ENCODE results near the gene PHOX2A. TPM values are rescaled to one million over a fixed set of nuclear protein-coding genes. Genes with fewer than 3 reads are reported as not detected.
A peak's percentile ranks its signal among the peaks of the same experiment; 100 is the strongest.
"Not testable (repeated sequence)": the region's sequence is repeated elsewhere in the genome, so short reads cannot be mapped to it uniquely, and the experiment has no call there.

The PHOX2A gene
- total and polyA plus RNA-seq, 3 experiments from 2014 or later: not detected

DNA sequence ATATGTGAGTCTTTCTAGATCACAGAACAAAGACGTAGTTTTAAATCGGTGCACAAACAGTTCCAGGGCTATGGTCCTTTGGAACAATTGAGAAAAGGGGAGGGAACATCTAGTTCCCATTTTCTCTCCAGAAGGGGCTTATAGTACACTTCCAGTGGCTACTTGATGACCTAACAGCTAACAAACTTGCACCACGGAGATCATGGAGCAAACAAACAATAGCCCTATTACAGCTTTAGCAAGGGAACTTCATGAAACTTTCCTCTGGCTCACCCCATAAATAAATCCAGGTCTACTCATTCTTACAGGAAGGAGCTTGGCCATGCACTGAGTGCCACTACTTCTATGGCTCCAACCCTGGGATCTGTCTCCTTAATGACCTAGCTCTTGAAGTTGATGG is 35.7 kb downstream of the PHOX2A start:
- POLR2A ChIA-PET: no interaction called here
- no peak overlapping the region for H3K4me3 Mint-ChIP-seq
- DNase-seq: no peak

DNA sequence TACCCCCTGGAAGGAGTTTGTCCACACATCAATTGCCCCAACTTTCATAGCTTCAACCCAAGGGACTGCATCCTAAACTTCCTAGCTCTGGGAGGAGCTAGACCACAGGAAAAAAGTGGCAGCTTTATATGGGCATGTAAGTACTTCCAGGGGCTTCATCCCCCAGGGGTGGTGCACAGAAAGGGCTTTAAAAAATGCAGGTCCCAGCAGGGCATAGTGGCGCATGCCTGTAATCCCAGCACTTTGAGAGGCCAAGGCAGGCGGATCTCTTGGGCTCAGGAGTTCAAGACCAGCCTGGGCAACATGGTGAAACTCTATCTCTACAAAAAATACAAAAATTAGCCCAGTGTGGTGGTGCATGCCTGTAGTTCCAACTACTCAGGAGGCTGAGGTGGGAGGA is 37.2 kb downstream of the PHOX2A start:
- peak overlapping the region in 1 of 7 donors; percentile 62 for H3K4me3 Mint-ChIP-seq
- CTCF ChIA-PET: interaction anchor here (1.2 kb wide), 1 partner anchor 10 kb away, joined by 3 read pairs; no protein-coding TSS in a partner anchor

More for the DNA sequence above, 35.7 kb downstream of the PHOX2A start:
- CTCF ChIA-PET: interaction anchor here (1.5 to 1.8 kb wide), 2 partner anchors 15 to 24 kb away, joined by 3 to 5 read pairs; no protein-coding TSS in a partner anchor
- H3K9me3 ChIP-seq (ENCODE audit: low read length): no peaks in the 10 kb centered on the region
- Mint-ChIP-seq H3K36me3 (peaks cover 1 to 21% (median 8%) of the 10 kb centered on the region in 3 donors), H3K27me3 (peaks cover 23 to 36% of the 10 kb centered on the region in 2 donors), H3K27ac (no peak overlapping the region), H3K4me1 (no peaks in the 10 kb centered on the region), H3K9me3 (peaks cover 18 to 28% (median 20%) of the 10 kb centered on the region in 5 donors)
- H3K4me1 ChIP-seq (ENCODE audit: insufficient read depth, low read length): no peaks in the 10 kb centered on the region
- H3K27ac ChIP-seq (ENCODE audit: low read depth, low read length): no peak overlapping the region
- H3K36me3 ChIP-seq (ENCODE audit: insufficient read depth, low read length): no peaks in the 10 kb centered on the region
- H3K4me3 ChIP-seq (ENCODE audit: low read length): no peak overlapping the region
- no peaks in the 10 kb centered on the region for H3K27me3 ChIP-seq (ENCODE audit: insufficient read depth, low read length, poor library complexity, severe bottlenecking)

DNA sequence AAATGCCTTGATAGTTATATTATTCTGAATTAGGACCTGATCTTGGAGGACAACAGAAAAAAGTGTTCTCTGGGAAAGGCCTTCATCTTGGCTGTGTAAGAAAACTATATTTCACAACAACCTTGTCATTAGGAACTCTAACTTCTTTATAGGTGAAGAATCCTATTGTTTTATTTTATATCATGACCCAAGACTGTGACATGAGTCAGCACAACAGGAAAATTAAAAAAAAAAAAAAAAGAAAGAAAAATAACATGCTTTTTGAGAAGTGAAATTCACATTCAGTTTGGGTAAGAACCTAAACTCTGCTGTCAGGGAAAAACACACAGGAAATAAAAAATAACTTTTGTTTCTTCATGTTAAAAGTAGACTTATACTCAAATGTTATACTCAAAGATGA is 39.1 kb downstream of the PHOX2A start:
- H3K27me3 ChIP-seq (ENCODE audit: insufficient read depth, low read length, poor library complexity, severe bottlenecking): no peaks in the 10 kb centered on the region
- no peak overlapping the region for H3K4me3 ChIP-seq (ENCODE audit: low read length)
- no peak for DNase-seq
- H3K9me3 ChIP-seq (ENCODE audit: low read length): no peaks in the 10 kb centered on the region
- Mint-ChIP-seq H3K27ac (no peak overlapping the region), H3K4me1 (no peaks in the 10 kb centered on the region), H3K27me3 (peaks cover 13 to 19% of the 10 kb centered on the region in 2 donors), H3K9me3 (peaks cover 12 to 18% (median 15%) of the 10 kb centered on the region in 5 donors), H3K4me3 (no peak overlapping the region), H3K36me3 (peaks cover 1 to 15% (median 6%) of the 10 kb centered on the region in 3 donors)
- no peaks in the 10 kb centered on the region for H3K4me1 ChIP-seq (ENCODE audit: insufficient read depth, low read length)
- no peak overlapping the region for H3K27ac ChIP-seq (ENCODE audit: low read depth, low read length)
- CTCF ChIA-PET: no interaction called here
- POLR2A ChIA-PET: no interaction called here
- no peaks in the 10 kb centered on the region for H3K36me3 ChIP-seq (ENCODE audit: insufficient read depth, low read length)

More for the DNA sequence above, 37.2 kb downstream of the PHOX2A start:
- H3K27ac Mint-ChIP-seq; H3K27ac ChIP-seq (ENCODE audit: low read depth, low read length); H3K4me3 ChIP-seq (ENCODE audit: low read length); POLR2A ChIA-PET; DNase-seq; H3K27me3 ChIP-seq (ENCODE audit: insufficient read depth, low read length, poor library complexity, severe bottlenecking); H3K9me3 ChIP-seq (ENCODE audit: low read length); H3K4me1 Mint-ChIP-seq; H3K4me1 ChIP-seq (ENCODE audit: insufficient read depth, low read length); H3K36me3 ChIP-seq (ENCODE audit: insufficient read depth, low read length): not testable (repeated sequence)
- Mint-ChIP-seq H3K9me3 (peaks cover 18 to 28% (median 20%) of the 10 kb centered on the region in 5 donors), H3K36me3 (peaks cover 1 to 21% (median 8%) of the 10 kb centered on the region in 3 donors), H3K27me3 (peaks cover 21 to 31% of the 10 kb centered on the region in 2 donors)

DNA sequence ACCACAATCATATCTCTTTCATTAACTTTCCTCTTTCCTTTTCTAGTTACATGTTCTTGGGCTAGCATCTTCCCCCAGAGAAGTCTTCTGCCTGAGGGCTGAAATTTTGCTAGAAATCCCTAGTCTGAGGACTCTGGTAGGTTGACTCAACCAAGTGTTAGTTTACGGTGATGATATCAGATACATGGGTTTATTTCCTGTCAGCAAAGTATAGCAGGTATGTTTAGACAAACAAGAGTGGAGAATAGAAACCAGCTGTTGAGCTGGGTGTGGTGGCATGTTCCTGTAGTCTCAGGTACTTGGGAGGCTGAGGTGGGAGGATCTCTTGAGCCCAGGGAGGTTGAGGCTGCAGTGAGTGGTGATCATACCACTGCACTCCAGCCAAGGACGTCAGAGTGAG is 40.8 kb downstream of the PHOX2A start:
- no peak overlapping the region for H3K27ac ChIP-seq (ENCODE audit: low read depth, low read length)
- peaks cover 0 to 3% (median 0%) of the 10 kb centered on the region in 5 donors for H3K9me3 Mint-ChIP-seq
- CTCF ChIA-PET: no interaction called here
- H3K36me3 ChIP-seq (ENCODE audit: insufficient read depth, low read length): no peaks in the 10 kb centered on the region
- no peaks in the 10 kb centered on the region for H3K36me3 Mint-ChIP-seq
- no peaks in the 10 kb centered on the region for H3K9me3 ChIP-seq (ENCODE audit: low read length)
- DNase-seq: no peak
- no peak overlapping the region for H3K4me3 ChIP-seq (ENCODE audit: low read length)
- POLR2A ChIA-PET: no interaction called here
- peaks cover 2 to 5% of the 10 kb centered on the region in 2 donors for H3K27me3 Mint-ChIP-seq
- H3K4me1 Mint-ChIP-seq: no peaks in the 10 kb centered on the region
- no peak overlapping the region for H3K4me3 Mint-ChIP-seq
- no peaks in the 10 kb centered on the region for H3K27me3 ChIP-seq (ENCODE audit: insufficient read depth, low read length, poor library complexity, severe bottlenecking)
- peak overlapping the region in 1 of 8 donors; percentile 24 for H3K27ac Mint-ChIP-seq
- no peaks in the 10 kb centered on the region for H3K4me1 ChIP-seq (ENCODE audit: insufficient read depth, low read length)

DNA sequence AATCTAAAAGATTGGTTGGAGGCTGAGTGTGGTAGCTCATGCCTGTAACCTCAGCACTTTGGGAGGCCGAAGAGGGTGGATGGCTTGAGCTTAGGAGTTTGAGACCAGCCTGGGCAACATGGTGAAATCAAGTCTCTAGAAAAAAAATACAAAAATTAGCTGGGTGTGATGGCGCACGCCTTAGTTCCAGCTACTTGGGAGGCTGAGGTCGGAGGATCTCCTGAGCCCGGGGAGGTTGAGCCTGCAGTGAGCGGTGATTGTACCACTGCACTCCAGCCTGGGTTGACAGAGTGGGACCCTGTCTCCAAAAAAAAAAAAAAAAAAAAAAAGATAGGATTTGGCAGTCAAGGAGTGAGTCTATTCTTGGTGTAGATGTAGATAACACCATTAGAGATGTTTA is 41.4 kb downstream of the PHOX2A start:
- Histone ChIP-seq H3K9me3 (ENCODE audit: low read length) (no peaks in the 10 kb centered on the region), H3K4me1 (ENCODE audit: insufficient read depth, low read length) (no peaks in the 10 kb centered on the region), H3K36me3 (ENCODE audit: insufficient read depth, low read length) (no peaks in the 10 kb centered on the region), H3K4me3 (ENCODE audit: low read length) (no peak overlapping the region), H3K27me3 (ENCODE audit: insufficient read depth, low read length, poor library complexity, severe bottlenecking) (no peaks in the 10 kb centered on the region), H3K27ac (ENCODE audit: low read depth, low read length) (no peak overlapping the region)
- no peak overlapping the region for H3K27ac Mint-ChIP-seq
- H3K4me3 Mint-ChIP-seq: no peak overlapping the region
- H3K36me3 Mint-ChIP-seq: no peaks in the 10 kb centered on the region
- ChIA-PET POLR2A (no interaction called here), CTCF (no interaction called here)
- H3K9me3 Mint-ChIP-seq: peaks cover 0 to 2% (median 0%) of the 10 kb centered on the region in 5 donors
- no peak for DNase-seq
- no peaks in the 10 kb centered on the region for H3K4me1 Mint-ChIP-seq
- peaks cover 0 to 5% of the 10 kb centered on the region in 2 donors for H3K27me3 Mint-ChIP-seq

DNA sequence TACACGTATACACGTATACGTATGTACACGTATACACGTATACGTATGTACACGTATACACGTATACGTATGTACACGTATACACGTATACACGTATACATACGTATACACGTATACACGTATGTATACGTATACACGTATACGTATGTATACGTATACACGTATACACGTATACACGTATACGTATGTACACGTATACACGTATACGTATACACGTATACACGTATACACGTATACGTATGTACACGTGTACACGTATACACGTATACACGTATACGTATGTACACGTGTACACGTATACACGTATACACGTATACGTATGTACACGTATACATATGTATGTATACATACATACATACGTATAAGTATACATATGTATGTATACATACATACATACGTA is 42.5 kb downstream of the PHOX2A start:
- H3K9me3 ChIP-seq (ENCODE audit: low read length); H3K4me1 Mint-ChIP-seq; H3K4me1 ChIP-seq (ENCODE audit: insufficient read depth, low read length); H3K4me3 ChIP-seq (ENCODE audit: low read length); H3K4me3 Mint-ChIP-seq; H3K27ac Mint-ChIP-seq; CTCF ChIA-PET; DNase-seq; H3K27me3 Mint-ChIP-seq; H3K9me3 Mint-ChIP-seq; H3K36me3 Mint-ChIP-seq; H3K36me3 ChIP-seq (ENCODE audit: insufficient read depth, low read length); H3K27me3 ChIP-seq (ENCODE audit: insufficient read depth, low read length, poor library complexity, severe bottlenecking); H3K27ac ChIP-seq (ENCODE audit: low read depth, low read length); POLR2A ChIA-PET: not testable (repeated sequence)

DNA sequence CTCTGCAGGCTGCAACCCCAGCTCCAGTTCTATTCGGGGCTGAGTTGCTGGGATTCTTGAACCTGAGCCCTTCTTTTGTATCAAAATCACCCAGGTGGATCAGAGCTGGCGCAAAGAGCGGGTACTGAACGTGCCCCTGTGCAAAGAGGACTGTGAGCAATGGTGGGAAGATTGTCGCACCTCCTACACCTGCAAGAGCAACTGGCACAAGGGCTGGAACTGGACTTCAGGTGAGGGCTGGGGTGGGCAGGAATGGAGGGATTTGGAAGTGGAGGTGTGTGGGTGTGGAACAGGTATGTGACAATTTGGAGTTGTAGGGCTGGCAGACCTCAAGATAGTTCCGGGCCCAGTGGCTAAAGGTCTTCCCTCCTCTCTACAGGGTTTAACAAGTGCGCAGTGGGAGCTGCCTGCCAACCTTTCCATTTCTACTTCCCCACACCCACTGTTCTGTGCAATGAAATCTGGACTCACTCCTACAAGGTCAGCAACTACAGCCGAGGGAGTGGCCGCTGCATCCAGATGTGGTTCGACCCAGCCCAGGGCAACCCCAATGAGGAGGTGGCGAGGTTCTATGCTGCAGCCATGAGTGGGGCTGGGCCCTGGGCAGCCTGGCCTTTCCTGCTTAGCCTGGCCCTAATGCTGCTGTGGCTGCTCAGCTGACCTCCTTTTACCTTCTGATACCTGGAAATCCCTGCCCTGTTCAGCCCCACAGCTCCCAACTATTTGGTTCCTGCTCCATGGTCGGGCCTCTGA is 48.3 kb downstream of the PHOX2A start:
- no peak overlapping the region for H3K27ac Mint-ChIP-seq
- H3K4me1 ChIP-seq (ENCODE audit: insufficient read depth, low read length): no peaks in the 10 kb centered on the region
- ChIA-PET POLR2A (no interaction called here), CTCF (interaction anchor here (0.8 kb wide), 1 partner anchor 11 kb away, joined by 3 read pairs; no protein-coding TSS in a partner anchor)
- no peak overlapping the region for H3K27ac ChIP-seq (ENCODE audit: low read depth, low read length)
- H3K36me3 ChIP-seq (ENCODE audit: insufficient read depth, low read length): no peaks in the 10 kb centered on the region
- no peak overlapping the region for H3K4me3 ChIP-seq (ENCODE audit: low read length)
- peaks cover 1 to 14% of the 10 kb centered on the region in 2 donors for H3K27me3 Mint-ChIP-seq
- no peak for DNase-seq
- H3K9me3 ChIP-seq (ENCODE audit: low read length): no peaks in the 10 kb centered on the region
- no peaks in the 10 kb centered on the region for H3K27me3 ChIP-seq (ENCODE audit: insufficient read depth, low read length, poor library complexity, severe bottlenecking)
- H3K36me3 Mint-ChIP-seq: no peaks in the 10 kb centered on the region
- no peaks in the 10 kb centered on the region for H3K9me3 Mint-ChIP-seq
- no peak overlapping the region for H3K4me3 Mint-ChIP-seq
- no peaks in the 10 kb centered on the region for H3K4me1 Mint-ChIP-seq

DNA sequence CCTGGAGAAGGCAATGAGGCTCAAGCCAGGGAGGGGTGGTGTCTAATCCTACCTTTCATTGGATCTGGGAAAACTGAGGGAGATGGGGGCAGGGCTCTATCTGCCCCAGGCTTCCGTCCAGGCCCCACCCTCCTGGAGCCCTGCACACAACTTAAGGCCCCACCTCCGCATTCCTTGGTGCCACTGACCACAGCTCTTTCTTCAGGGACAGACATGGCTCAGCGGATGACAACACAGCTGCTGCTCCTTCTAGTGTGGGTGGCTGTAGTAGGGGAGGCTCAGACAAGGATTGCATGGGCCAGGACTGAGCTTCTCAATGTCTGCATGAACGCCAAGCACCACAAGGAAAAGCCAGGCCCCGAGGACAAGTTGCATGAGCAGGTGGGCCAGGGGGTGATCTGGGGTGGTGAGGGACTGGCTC is 52.0 kb downstream of the PHOX2A start, which contains the start of gene FOLR1:
FOLR1 (plus strand) TSS at position 180 of the 421 bp plus-strand sequence; CDS start at position 214, 34 bp downstream.
- H3K36me3 ChIP-seq (ENCODE audit: insufficient read depth, low read length): no peaks in the 10 kb centered on the region
- H3K27ac ChIP-seq (ENCODE audit: low read depth, low read length): no peak within 1 kb of the TSS
- H3K4me1 Mint-ChIP-seq: no peaks in the 10 kb centered on the region
- ChIA-PET CTCF (no interaction called here), POLR2A (no interaction called here)
- no peaks in the 10 kb centered on the region for H3K9me3 Mint-ChIP-seq
- no peak within 1 kb of the TSS for H3K4me3 ChIP-seq (ENCODE audit: low read length)
- DNase-seq: no peak
- no peaks in the 10 kb centered on the region for H3K9me3 ChIP-seq (ENCODE audit: low read length)
- no peak within 1 kb of the TSS for H3K4me3 Mint-ChIP-seq
- no peaks in the 10 kb centered on the region for H3K4me1 ChIP-seq (ENCODE audit: insufficient read depth, low read length)
- no peaks in the 10 kb centered on the region for H3K27me3 ChIP-seq (ENCODE audit: insufficient read depth, low read length, poor library complexity, severe bottlenecking)
- H3K36me3 Mint-ChIP-seq: no peaks in the 10 kb centered on the region
- H3K27ac Mint-ChIP-seq: no peak within 1 kb of the TSS
- peaks cover 1 to 14% of the 10 kb centered on the region in 2 donors for H3K27me3 Mint-ChIP-seq

Measured in CD8-positive, alpha-beta memory T cell (primary cell).